Uterus (tissue), 2 donors: Measurements from ENCODE around the gene GFOD2.

ENCODE experiments used
- CTCF ChIP-seq, 4 experiments: fragments of 200-600 bp in 2 of 4; fragments of 450-650 bp in 2 of 4; sonication (generic) in 2 of 4; IDR thresholded peaks; one replicate each; pipeline ENCODE4 v1.5.1; 2016 to 2019; ENCODE audit warnings: antibody characterized with exemption in 4 of 4, mild to moderate bottlenecking in 2 of 4, moderate library complexity in 1 of 4
- POLR2A ChIP-seq, 2 donors: fragments of 450-650 bp; IDR thresholded peaks; one replicate each; pipeline ENCODE4 v1.6.1; 2016; ENCODE audit warnings: antibody characterized with exemption in 2 of 2, mild to moderate bottlenecking in 1 of 2, moderate library complexity in 1 of 2

- TF ChIP-seq CTCF (IDR thresholded peaks at IDR 0.05), result no peak
- no peak for TF ChIP-seq POLR2A (IDR thresholded peaks at IDR 0.05)
These were observed 73.6 kb downstream of the GFOD2 start for GRCh38 chr16:67645397-67646121.
